SK-N-MC (cell line): ENCODE measurements around the gene IGF1R.

Experiments used
- DNase-seq: peaks from one replicate; pipeline ENCODE4 v3.0.0-alpha.2; 2011; ENCODE audit warnings: low read depth, low spot score
- H3K27ac ChIP-seq: fragments of 200-600 bp; sonication (generic); 2 replicates; pipeline ENCODE4 v1.5.1; 2016; ENCODE audit warnings: mixed run types
- H3K36me3 ChIP-seq: fragments of 200-600 bp; sonication (generic); 2 replicates; pipeline ENCODE4 v1.6.1; 2017; ENCODE audit warnings: antibody characterized with exemption, low read length, mixed read lengths; ENCODE audit not compliant: insufficient read depth
- H3K4me3 ChIP-seq: fragments of 200-600 bp; sonication (generic); 2 replicates; pipeline ENCODE4 v1.5.1; 2016
- H3K9ac ChIP-seq: fragments of 200-600 bp; sonication (generic); 2 replicates; pipeline ENCODE4 v1.8.0; 2017; ENCODE audit warnings: mixed run types, mixed read lengths; ENCODE audit not compliant: insufficient read length
- H3K9me3 ChIP-seq: fragments of 200-600 bp; sonication (generic); 2 replicates; pipeline ENCODE4 v1.6.1; 2017; ENCODE audit warnings: low read depth, mild to moderate bottlenecking, antibody characterized with exemption, low read length, moderate library complexity, mixed read lengths
- EZH2 ChIP-seq: fragments of 200-600 bp; sonication (generic); IDR thresholded peaks from one replicate; pipeline ENCODE4 v1.6.1; 2017; ENCODE audit warnings: antibody characterized with exemption
- FOXP2 ChIP-seq: optimal IDR thresholded peaks from 2 replicates; pipeline ENCODE3; 2011; ENCODE audit warnings: mild to moderate bottlenecking, moderate library complexity; ENCODE audit not compliant: insufficient read depth; ENCODE audit errors: extremely low read length, control extremely low read depth
- POLR2AphosphoS5 ChIP-seq: IDR thresholded peaks from 2 replicates; pipeline ENCODE4 v1.6.1; 2012; ENCODE audit warnings: mild to moderate bottlenecking, low read depth, low read length, borderline replicate concordance

Gene IGF1R

DNA sequence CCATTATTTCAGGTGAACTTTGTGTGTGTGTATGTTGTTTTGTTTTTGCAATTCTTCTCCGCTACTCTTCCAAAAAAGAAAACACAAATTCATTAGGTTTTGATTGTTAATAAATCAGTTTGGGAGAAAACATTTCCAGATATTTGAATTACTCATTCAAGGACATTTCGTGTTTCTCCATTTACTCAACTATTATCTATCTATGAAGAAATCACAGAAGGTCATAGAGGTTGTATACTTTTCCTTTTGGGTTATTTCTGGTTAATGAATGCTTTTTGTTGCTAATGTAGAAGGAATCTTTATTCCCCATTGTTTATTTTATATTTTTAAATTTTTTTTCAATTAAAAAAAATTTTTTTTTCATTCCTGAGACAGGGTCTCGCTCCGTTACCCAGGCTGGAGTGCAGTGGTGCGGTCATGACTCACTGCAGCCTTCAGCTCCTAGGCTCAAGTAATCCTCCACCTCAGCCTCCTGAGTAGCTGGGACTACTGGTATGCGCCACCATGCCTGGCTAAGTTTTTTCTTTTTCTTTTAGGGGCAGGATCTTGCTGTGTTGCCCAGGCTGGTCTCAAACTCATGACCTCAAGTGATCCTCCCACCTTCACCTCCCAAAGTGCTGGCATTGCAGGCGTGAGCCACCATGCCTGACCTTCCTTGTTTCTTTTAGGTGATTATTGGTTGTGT is 28.4 kb downstream of the IGF1R start:
- Histone ChIP-seq H3K27ac (no peak overlapping the region), H3K4me3 (no peak overlapping the region), H3K36me3 (no peaks in the 10 kb centered on the region), H3K9me3 (no peaks in the 10 kb centered on the region), H3K9ac (no peak overlapping the region)
- TF ChIP-seq EZH2 (no peak), POLR2AphosphoS5 (no peak), FOXP2 (no peak)
- DNase-seq: no peak

DNA sequence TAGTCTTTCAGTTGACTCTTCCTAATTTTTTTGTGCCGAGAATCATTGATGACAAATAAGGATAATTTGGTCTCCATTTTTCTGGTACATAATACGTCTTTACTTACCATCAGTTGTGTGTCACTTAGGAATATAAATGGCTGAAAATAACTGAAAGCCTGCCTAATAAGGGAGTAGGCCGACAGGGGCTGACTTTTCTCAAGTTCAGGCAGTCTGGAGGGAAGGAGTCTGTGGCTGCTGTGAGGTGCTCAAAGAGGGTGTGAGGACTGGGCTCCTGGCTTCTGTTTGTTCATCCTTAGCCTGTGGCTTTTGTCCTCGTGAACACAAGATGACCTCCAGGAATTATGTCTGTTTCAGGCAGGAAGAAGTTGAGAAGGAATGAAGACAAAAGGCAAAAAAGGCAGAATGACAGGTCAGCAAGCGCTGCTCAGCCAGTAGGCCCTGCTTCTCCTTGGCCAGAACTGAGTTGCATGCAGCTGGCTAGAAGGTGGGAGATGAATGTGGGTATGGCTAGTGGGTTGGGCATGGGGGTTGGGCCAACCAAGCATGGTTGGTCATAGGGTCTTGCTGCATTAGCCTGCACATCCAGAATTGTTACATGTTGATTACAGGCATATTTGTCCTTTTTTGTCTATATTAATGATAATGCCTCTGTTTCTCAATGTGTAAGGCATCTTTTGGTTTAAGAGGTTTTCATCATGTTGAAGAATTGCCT is 29.2 kb downstream of the IGF1R start:
- no peak overlapping the region for H3K27ac ChIP-seq
- DNase-seq: no peak
- H3K4me3 ChIP-seq: no peak overlapping the region

DNA sequence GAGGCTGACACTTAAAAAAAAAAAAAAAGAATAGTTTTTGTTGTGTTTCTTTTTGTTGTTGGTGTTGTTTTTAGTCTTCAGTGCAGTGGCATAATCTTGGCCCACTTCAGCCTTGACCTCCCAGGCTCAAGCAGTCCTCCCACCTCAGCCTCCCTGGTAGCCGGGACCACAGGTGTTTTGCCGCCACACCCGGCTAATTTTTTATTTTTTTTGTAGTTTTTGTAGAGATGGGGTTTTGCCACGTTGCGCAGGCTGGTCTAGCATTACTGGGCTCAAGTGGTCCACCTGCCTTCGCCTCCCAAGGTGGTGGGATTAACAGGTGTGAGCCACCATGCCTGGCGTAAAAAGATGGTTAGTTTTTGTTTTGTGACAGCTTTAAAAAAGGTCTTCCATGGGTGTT is 30.1 kb downstream of the IGF1R start:
- Histone ChIP-seq H3K4me3 (no peak overlapping the region), H3K27ac (no peak overlapping the region), H3K9me3 (no peaks in the 10 kb centered on the region), H3K36me3 (no peaks in the 10 kb centered on the region), H3K9ac (no peak overlapping the region)
- TF ChIP-seq FOXP2: no peak
- TF ChIP-seq EZH2: no peak
- no peak for TF ChIP-seq POLR2AphosphoS5
- no peak for DNase-seq

More for the DNA sequence above, 29.2 kb downstream of the IGF1R start:
- Histone ChIP-seq H3K9ac (no peak overlapping the region), H3K9me3 (no peaks in the 10 kb centered on the region), H3K36me3 (no peaks in the 10 kb centered on the region)
- TF ChIP-seq FOXP2: no peak
- no peak for TF ChIP-seq POLR2AphosphoS5
- TF ChIP-seq EZH2: no peak

DNA sequence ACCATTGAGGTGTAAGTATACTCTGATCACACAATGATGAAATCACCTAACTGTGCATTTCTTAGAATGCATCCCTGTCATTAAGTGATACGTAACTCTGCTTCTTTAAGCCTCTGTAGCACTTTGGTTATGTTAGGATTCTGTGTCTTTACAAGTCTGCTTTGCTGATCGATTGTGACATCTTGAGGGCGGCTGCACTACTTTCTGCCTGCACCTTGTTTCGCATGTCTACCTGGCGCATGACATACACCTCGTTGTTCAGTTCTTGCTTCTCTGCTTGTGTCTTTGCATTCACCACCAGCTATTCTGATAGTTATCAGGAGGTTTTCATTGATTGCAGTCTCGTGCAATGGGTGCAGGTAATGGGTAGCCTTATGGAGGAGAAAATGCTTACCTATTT is 32.7 kb downstream of the IGF1R start:
- Histone ChIP-seq H3K9ac (no peak overlapping the region), H3K27ac (no peak overlapping the region), H3K36me3 (no peaks in the 10 kb centered on the region), H3K4me3 (no peak overlapping the region), H3K9me3 (no peaks in the 10 kb centered on the region)
- no peak for TF ChIP-seq POLR2AphosphoS5
- no peak for TF ChIP-seq FOXP2
- TF ChIP-seq EZH2: no peak
- no peak for DNase-seq

DNA sequence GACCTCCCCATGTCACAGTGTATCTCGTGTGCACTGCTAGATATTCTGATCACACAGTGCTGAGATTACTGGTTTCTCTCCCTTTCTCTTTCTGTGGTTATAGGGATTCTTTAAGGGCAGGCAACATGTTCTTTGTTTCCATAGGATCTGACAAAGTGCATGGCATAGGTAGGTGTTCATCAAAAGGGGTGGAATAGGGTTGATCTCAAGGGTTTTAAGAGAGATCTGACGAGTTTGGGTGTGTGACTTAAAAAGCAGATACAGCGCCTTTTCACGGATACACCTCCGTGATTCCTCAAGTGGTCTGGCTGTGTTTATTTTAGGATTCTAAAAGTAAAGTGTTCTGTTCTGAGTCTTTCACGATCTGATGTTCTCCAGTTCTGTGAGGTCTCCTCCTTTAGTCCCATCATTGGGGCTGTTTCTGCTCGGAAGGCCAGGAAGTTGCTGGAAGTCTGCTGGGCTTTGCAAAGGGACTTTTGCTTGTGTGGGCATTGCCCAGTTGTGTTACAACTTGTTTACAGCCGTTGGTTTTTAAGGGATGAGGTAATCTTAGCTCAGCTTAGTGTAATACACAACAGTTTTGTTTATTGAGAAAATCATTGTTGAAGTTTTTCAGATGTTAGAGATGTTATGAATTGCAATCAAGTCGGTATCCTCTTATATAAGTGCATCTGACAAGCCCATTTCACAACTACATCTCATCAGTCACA is 34.8 kb downstream of the IGF1R start:
- Histone ChIP-seq H3K9ac (no peak overlapping the region), H3K4me3 (no peak overlapping the region), H3K9me3 (no peaks in the 10 kb centered on the region), H3K27ac (no peak overlapping the region), H3K36me3 (no peaks in the 10 kb centered on the region)
- no peak for DNase-seq
- TF ChIP-seq EZH2: no peak
- TF ChIP-seq FOXP2: no peak
- no peak for TF ChIP-seq POLR2AphosphoS5

DNA sequence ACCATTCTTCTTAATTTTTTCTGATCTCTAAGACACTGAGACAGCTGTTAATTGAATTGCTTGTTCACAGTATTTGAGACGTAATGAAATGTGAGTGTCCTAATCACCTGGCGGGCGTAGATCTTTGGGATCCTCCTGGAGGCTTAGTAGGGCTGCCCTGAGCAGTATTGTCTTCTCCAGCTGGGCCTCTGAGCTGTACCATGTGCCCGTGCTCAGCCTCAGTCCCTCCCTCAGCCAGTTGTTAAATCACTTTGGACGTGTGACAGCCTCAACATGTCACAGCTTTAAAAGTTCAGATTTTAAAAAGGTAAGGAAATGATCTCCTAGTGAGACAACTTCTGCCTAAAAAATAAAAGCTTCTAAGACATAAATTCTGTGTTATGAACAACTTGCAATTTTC is 35.5 kb downstream of the IGF1R start:
- no peaks in the 10 kb centered on the region for H3K36me3 ChIP-seq
- H3K9ac ChIP-seq: no peak overlapping the region
- TF ChIP-seq FOXP2: no peak
- no peak for TF ChIP-seq EZH2
- no peak for TF ChIP-seq POLR2AphosphoS5
- DNase-seq: no peak
- no peak overlapping the region for H3K27ac ChIP-seq
- H3K9me3 ChIP-seq: no peaks in the 10 kb centered on the region
- H3K4me3 ChIP-seq: no peak overlapping the region

DNA sequence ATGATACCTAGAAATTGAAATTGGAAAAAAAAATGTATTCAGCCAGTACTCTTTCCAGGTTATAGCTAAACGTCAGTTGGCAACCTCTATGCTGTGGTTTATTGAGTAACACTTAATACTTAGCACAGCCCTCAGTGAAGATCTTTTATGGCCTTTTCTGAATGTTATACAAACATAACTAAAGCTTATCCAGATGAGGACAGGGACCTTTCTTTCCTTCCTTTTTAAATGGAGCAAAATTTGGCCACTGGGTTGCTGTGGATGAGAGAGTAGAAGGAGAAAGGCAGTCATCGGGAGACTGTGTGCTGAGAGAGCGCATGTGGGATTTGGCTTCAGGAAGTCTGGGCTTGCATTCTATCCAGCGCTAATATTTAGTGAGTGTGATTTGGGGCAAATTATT is 36.1 kb downstream of the IGF1R start:
- Histone ChIP-seq H3K27ac (no peak overlapping the region), H3K9me3 (no peaks in the 10 kb centered on the region), H3K9ac (no peak overlapping the region), H3K36me3 (no peaks in the 10 kb centered on the region), H3K4me3 (no peak overlapping the region)
- peak; percentile 34 for DNase-seq
- TF ChIP-seq FOXP2 (no peak), EZH2 (no peak), POLR2AphosphoS5 (no peak)

DNA sequence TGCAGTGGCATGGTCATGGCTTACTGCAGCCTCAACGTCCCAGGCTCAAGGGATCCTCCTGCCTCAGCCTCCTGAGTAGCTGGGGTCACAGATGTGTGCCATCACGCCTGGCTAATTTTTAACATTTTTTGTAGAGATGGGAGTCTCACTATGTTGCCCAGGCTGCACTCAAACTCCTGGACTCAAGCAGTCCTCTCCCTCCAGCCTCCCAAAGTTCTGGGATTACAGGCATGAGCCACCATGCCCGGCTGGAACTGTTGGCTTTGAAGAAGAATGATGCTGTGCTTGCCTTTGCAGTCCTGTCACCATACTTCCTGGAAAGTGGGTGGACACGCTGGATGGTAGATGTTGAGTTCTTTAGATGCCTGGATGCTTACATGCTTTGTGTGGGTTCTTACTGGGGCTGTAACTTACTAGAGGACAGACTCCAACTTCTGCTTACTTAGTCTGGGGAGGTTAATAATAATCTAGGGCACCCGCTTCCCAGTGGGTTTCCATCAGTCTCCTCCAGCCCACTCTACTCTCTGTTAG is 36.7 kb downstream of the IGF1R start:
- no peak overlapping the region for H3K27ac ChIP-seq
- TF ChIP-seq EZH2: no peak
- TF ChIP-seq POLR2AphosphoS5: no peak
- TF ChIP-seq FOXP2: no peak
- no peak overlapping the region for H3K9ac ChIP-seq
- no peak overlapping the region for H3K4me3 ChIP-seq
- no peak for DNase-seq
- H3K9me3 ChIP-seq: no peaks in the 10 kb centered on the region
- H3K36me3 ChIP-seq: no peaks in the 10 kb centered on the region
